AG09319 (cell line): ENCODE results near the gene ZNF556.

ENCODE experiments used
- DNase-seq: peaks from one replicate; pipeline ENCODE4 v3.0.0-alpha.2; 2010; ENCODE audit warnings: low read depth; ENCODE audit errors: extremely low read depth
- CTCF ChIP-seq: IDR thresholded peaks from 2 replicates; pipeline ENCODE4 v1.5.1; 2011; ENCODE audit warnings: low read depth, mild to moderate bottlenecking, inconsistent platforms, low read length, moderate library complexity

ZNF556 gene

DNA sequence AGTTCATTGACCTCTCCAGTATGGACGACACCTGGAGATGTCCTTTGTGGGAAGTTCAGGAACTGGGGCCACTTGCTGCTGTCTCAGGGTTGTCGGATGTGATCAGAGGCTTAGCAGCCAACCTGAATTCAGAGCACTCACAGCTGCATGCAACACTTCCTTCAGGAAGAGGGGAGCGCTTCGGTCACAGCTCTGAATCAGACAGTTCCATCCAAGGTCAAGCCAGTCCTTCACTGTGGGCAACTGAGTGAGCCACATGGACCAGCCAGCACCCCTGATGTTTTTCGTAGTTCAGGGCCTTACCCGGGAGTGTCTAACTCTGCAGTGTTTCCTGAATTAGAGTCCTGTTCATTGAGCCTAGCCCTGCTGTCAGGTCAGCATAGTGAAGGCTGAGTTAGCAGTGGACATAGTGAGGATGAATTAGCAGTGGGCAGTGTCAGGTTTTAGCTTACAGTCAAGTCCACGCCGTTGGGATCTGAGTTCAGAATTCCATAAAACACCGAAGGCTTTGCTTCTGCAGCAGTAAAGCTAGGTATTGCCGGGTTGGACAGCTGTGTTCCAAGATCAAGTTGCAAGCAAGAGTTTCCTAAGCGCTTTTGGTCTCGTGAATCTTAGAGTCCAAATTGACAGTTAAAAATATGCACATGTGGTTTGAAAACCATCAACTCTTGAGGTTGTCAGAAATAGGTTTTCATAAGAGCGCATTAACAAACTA is 20.8 kb upstream of the ZNF556 start:
- TF ChIP-seq CTCF, result no peak
- no peak for DNase-seq

DNA sequence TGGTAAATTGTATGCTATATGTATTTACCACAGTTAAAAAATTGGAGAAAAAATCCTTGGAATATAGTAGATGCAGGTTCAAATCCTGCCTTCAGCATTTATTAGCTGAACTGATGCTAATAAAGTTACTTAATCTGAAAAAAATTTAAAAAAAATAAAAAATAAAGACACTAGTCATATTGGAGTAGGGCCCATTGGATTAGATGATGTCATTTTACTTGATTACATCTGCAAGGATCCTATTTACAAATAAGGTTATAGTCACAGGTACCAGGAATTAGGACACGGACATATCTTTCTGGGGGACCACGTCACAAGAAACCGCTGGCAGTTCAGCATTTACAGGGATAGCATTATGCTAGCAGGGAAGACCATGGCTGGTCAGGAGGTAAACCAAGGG is 19.6 kb upstream of the ZNF556 start:
- DNase-seq, result no peak
- no peak for TF ChIP-seq CTCF

DNA sequence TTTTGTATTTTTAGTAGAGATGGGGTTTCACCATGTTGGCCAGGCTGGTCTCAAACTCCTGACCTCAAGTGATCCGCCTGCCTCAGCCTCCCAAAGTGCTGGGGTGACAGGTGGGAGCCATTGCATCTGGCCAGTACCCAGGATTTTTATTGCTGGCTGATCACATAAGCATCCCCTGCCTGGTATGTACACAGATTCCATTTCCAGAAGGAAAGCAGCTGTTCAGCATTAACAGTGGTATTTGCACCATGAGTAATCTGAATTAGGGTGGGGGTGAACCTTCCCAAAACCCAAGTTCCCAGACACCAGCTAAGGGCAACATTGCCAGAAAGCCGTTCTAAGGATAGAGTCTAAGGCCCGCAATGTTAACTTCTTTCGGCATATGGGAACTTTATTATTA is 18.5 kb upstream of the ZNF556 start:
- no peak for DNase-seq
- no peak for TF ChIP-seq CTCF

DNA sequence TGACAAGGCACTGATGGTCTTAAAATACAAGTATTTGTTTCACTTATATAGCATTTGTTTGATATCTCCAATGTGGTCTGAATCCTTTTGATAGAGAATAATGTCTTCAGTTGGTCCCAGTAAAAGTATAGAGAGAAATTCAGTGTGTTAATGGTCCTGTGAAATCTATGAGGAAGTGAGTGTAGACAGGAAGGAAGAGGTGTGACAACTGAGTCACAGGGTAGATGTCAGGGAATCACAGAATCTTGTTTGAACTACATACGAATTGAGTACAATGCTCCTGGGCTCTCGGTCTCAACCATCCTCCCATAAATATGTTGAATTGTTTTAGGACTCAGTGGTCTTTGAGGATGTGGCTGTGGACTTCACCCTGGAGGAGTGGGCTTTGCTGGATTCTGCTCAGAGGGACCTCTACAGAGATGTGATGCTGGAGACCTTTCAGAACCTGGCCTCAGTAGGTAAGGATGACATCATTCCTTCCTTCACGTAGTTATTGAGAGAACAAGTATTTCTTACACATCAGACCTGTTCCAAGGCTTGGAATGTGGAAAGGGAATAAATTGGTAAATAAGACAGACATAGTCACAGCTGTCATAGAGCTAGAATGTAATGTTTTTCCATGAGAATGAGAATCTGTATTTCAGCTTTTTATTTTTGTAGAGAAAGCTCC is 16.7 kb upstream of the ZNF556 start:
- no peak for DNase-seq
- no peak for TF ChIP-seq CTCF

GRCh38 chr19:2852598-2852997 is 14.5 kb upstream of the ZNF556 start:
- no peak for DNase-seq
- TF ChIP-seq CTCF, result no peak

- TF ChIP-seq CTCF, result no peak
- no peak for DNase-seq
Measured at GRCh38 chr19:2853015-2853606, 14.0 kb upstream of the ZNF556 start.

- DNase-seq, result no peak
- TF ChIP-seq CTCF, result no peak
Measured at GRCh38 chr19:2854849-2855248, 12.3 kb upstream of the ZNF556 start.
